CD4-positive, alpha-beta T cell treated with Interleukin-21 for 1 hour (primary cell): ENCODE results near the gene CBY1.

Source experiments
- DNase-seq: peaks from one replicate; pipeline ENCODE4 v3.0.0-alpha.2; 2020

Gene CBY1

DNA sequence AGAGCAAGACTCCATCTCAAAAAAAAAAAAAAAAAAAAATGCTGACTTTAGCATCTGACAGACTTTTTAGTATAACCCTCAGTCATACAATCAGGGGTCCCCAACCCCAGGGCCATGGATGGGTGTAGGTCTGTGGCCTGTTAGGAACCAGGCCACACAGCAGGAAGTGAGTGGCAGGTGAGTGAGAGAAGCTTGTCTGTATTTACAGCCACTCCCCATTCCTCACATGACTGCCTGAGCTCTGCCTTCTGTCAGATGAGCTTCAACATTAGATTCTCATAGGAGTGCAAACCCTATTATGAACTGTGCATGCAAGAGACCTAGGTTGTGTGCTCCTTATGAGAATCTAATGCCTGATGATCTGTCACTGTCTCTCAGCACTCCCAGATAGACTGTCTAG is 3.6 kb upstream of the CBY1 start:
- DNase-seq: no peak

DNA sequence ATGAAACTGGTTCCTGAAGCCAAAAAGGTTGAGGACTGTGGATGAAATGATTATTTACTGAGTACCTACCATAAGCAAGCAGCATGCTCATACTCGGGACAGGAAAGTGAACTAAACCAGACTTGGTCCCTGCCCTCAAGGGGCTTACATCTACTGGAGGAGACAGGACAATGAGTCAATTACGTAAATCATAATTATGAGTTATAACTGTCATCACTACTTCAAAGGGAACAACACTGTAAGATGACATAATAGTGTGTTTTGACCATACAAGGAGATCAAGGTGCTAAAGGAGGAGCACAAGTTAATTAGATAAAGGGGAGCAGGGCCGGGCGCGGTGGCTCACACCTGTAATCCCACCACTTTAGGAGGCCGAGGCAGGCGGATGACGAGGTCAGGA is 2.7 kb upstream of the CBY1 start:
- no peak for DNase-seq

GRCh38 chr22:38655519-38656255 is 751 bp upstream of the CBY1 start:
- no peak for DNase-seq

DNA sequence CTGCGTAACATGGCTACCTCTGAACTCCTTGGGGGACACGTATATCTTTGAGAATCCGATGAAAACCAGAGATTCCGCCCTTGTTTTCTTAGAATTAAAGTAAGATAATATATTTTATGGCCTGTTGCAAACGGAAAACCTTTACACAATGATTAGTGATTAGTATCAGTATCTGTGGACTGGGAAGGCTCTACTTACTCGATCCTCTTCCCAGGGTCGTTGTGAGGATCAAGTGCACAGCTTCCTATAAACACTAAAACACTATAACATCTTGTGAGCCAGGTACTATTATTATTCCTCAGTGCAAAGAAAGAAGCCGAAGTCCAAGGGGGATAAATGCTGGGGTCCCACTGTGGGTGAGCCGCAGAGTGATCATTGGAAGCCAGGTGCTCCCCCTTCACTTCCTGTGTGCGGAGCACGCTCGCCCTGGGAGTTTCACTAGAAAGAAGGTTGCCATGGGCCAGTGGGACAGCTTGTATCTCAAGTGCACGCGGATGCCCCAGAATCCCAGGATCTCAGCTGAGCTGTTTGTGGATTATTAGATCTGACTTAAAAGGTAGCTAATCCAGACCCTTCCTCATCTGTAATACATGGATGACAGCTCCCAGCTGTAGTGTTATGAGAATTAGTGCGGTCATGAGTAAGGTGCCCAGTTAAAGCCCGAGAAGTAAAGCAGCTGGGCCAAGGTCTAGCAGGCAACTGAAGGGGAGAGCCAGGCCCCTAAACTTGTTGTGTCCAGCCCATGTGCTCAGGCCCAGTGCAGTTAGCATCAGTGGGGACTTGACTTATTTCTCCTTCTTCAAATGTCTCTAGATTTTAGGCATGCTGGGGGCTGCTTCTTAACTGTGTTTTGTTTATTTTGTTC is 839 bp downstream of the CBY1 start:
- peak; percentile 45 for DNase-seq

DNA sequence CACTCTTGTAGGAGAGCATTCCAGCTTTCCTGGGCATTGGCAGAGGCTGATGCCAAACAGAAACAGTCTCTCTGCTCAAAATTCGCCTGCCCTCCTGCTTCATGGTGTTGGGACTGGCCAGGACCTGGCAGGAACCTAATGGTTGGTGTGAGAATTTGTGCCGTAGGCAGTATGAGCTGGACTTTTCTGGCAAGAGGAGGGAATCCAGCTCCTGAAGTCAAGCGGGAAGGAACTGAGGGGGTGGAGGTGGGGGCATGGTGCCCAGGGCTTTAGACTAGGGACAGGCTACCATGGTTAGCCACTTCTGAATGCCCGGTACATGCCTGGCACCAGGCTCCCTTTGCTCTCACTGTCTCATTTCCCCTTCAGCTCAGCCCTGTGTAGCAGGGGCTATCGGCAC is 18.4 kb downstream of the CBY1 start:
- DNase-seq: no peak

GRCh38 chr22:38675833-38676232 is 19.4 kb downstream of the CBY1 start:
- DNase-seq: no peak

DNA sequence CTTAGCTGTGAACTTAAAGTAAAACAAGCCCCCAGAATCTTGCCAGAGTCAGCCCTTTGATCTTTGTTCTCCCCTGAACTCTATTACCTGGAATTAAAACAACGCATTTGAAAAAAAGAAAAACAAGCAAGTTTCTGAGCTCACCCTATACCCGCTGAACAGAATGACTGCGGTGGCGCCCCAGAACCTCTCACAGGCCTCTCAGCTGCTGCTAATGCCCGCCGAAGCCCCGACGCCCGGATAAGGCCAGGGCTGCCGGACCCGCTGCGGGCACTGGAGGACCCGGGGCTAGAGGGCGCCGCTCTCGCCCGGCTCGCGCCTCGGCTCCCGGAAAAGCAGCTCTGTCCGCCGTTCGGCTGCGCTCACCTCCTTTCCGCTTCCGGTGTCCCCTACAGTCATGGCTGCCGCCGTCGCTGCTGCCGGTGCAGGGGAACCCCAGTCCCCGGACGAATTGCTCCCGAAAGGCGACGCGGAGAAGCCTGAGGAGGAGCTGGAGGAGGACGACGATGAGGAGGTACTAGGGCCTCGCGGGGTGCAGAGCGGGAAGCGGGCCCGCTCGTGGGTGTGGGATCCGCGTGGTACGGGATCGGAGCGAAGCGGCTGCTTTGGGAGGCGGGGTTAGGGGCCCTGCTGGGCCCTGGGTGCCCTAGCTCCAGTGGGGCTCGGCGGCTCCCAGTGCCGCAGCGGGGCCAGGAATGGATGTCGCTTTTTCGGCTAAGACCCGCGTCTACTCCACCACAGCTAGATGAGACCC is 25.3 kb downstream of the CBY1 start, which contains the start of gene TOMM22:
TSS of gene TOMM22 (plus strand) at position 376 of the 754 bp plus-strand sequence. CDS start at position 398, 22 bp downstream.
- peak; percentile 87 for DNase-seq

DNA sequence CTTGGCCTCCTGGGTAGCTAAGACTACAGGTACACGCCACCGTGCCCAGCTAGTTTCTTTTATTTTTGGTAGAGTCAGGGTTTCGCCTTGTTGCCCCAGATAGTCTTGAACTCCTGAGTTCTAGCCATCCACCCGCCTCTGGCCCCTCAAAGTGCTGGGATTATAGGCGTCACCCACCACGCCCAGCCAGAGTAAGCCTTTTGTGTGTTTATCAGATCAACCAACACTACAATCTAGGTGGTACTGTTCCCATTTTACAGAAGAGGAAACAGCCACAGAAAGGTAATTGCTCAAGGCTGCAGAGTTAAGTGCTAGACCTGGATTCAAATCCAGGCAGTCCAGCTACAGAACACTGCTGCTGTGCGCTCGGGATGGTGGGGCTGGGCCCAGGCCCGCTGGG is 28.5 kb downstream of the CBY1 start:
- DNase-seq: no peak

DNA sequence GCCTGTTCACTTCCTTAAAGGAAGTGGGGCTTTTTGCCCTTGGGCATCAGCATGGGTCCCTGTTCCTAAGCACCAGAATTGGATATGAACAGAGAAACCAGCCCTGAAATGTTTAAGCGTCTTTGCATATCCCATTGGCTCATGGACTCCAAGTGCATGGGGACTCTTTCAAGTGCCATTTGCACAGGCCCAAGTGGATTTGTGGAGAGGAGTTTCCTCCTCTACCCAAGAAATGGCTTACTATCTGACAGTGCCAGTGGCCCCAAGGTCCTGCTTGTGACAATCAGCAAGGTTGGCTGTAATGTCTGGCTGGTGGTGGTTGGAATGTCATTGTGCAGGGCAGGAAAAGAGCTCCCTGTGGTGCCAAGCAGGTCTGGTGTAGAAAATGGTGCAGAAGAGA is 29.3 kb downstream of the CBY1 start:
- DNase-seq: no peak

GRCh38 chr22:38689651-38690050 is 33.2 kb downstream of the CBY1 start:
- no peak for DNase-seq

- no peak for DNase-seq
Measured at GRCh38 chr22:38694049-38694448, 37.6 kb downstream of the CBY1 start.

- DNase-seq: no peak
Measured at GRCh38 chr22:38694940-38695339, 38.5 kb downstream of the CBY1 start.

- DNase-seq: no peak
Measured at GRCh38 chr22:38696606-38697424, 40.4 kb downstream of the CBY1 start.

DNA sequence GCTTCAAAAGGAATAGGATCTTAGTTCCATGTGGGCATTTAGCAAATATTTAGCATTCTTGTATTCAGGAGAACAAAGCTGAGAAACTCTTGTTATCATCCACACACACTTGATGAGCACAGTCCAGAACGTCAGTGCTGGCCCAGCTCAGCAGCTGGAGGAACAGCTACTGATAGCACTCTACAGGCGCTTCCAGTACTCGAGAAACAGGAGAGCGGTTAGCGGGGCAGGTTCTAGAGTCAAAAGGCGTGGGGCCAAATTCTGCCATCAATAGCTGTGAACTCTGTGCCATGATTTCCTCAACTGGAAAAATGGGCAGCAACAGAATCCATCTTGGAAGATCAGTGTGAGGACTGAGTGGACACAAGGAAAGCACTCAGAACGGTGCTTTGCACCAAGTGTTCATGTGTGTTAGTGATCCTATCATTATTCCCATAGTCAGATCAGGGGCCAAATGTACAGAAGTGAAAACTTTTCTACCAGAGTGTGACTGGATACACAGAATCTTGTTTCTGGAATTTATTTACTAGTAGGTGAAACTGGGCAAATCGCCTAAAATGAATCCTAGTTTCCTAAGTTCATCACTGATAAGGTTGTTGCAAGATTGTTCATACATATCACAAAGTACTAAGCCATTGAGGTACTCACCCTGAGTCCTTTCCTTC is 41.1 kb downstream of the CBY1 start:
- no peak for DNase-seq

DNA sequence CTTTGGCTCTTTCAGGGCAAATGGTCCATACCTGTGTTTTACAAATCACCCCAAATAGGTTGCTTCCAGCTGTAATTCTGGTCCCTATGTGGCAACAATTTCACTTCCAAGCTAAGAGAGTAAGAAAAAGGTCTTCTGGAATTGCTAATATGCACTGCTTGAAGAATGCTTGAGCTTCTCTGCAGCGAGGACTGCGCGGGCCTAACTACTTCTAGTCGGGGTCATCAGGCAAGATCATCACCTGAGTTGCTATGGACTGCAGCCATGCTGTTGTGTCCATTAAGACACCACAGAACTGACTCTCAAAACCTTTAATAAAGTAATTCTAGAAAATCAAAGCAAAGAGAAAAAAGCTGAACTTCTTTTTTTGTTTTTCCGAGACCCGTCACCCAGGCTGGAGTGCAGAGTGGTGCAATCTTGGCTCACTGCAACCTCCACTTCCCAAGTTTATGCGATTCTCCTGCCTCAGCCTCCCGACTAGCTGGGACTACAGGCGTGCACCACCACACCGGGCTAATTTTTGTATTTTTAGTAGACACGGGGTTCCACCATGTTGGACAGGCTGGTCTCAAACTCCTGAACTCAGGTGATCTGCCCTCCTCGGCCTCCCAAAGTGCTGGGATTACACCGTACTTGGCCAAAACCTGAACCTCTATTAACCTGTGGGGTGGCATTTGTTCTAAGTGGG is 42.1 kb downstream of the CBY1 start:
- DNase-seq: no peak

DNA sequence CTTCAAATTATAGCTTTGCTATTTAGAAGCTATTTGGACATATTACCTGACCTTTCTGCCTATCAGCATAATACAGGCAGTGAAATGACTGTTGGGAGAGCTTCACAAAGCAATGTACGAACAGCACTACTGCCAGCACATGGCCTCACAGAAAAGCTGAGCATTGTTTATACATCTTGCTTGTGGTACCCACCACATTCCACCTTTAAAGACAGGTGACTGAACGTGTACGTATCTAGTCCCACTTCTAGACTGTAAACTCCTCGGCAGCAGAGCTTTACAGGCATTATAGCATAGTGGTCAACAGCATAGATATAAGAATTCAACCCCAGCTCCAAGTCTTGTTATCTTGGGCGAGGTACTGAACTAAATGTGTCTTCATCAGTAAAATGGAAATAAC is 42.7 kb downstream of the CBY1 start:
- no peak for DNase-seq

GRCh38 chr22:38699784-38700183 is 43.3 kb downstream of the CBY1 start:
- no peak for DNase-seq

DNA sequence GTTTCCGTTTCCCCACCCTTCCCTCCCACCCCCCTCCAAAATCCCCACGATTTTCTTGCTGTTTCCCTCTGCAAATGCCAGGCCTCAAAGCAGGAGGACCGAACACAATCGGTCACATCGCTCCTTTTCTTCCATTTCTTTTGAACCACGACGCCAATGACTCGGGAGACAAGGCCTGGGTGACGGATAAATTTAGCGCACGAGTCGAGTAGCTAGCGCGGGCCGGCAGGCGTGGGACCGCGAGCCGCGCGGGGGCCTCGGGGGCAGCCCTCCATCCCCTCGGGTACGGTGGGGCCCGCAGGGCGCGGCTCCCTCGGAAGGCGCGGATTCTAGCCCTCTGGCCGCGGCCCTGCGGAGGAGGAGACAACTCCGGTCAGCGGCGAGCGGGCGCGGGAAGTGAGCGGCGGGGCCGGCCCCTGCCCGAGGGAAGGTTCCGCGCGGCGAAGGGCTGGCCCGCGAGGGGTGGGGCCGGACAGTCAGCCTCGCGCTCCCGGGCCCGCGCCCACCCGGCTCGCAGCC is 43.9 kb downstream of the CBY1 start:
- DNase-seq: no peak

- peak; percentile 98 for DNase-seq
Measured at GRCh38 chr22:38700789-38701628, 44.6 kb downstream of the CBY1 start, which contains the start of gene JOSD1. TSS of gene JOSD1 (minus strand) at chr22:38700943. CDS start at chr22:38699987, 956 bp downstream.

GRCh38 chr22:38704654-38705234 is 48.3 kb downstream of the CBY1 start:
- no peak for DNase-seq
